Effector memory CD8-positive, alpha-beta T cell (primary cell): Measurements from ENCODE around the gene KIF5B.
A peak's percentile ranks its signal among the peaks of the same experiment; 100 is the strongest.
"Not testable (repeated sequence)": the region's sequence is repeated elsewhere in the genome, so short reads cannot be mapped to it uniquely, and the experiment has no call there.

Experiments
- ATAC-seq: fragments of 150-1000 bp; cut with Tn5 transposase; replicated peaks from 2 replicates; pipeline ENCODE4 v1.10.0; 2021; ENCODE audit warnings: mild to moderate bottlenecking, moderate library complexity
- DNase-seq, 3 experiments: peaks; one replicate each; pipeline ENCODE4 v3.0.0; 2021
- H3K27ac Mint-ChIP-seq, 2 donors: one replicate each; pipeline ENCODE4 v1.8.0; 2022; ENCODE audit warnings: mild to moderate bottlenecking in 2 of 2, mixed read lengths in 2 of 2, moderate library complexity in 2 of 2
- H3K27me3 Mint-ChIP-seq, 2 donors: one replicate each; pipeline ENCODE4 v1.8.0; 2022; ENCODE audit warnings: mixed read lengths in 2 of 2
- H3K36me3 Mint-ChIP-seq: one replicate; pipeline ENCODE4 v1.8.0; 2022; ENCODE audit warnings: mild to moderate bottlenecking, moderate library complexity, mixed read lengths; ENCODE audit not compliant: insufficient read depth
- H3K4me1 Mint-ChIP-seq, 2 donors: one replicate each; pipeline ENCODE4 v1.8.0; 2022; ENCODE audit warnings: low read depth in 2 of 2, mixed read lengths in 2 of 2
- H3K4me3 Mint-ChIP-seq, 2 donors: one replicate each; pipeline ENCODE4 v1.8.0; 2022; ENCODE audit warnings: mild to moderate bottlenecking in 2 of 2, mixed read lengths in 2 of 2, moderate library complexity in 2 of 2
- H3K9me3 Mint-ChIP-seq, 2 donors: one replicate each; pipeline ENCODE4 v1.8.0; 2022; ENCODE audit warnings: mixed read lengths in 2 of 2

The KIF5B gene

GRCh38 chr10:32073128-32073527 is 16.9 kb upstream of the KIF5B start:
- no peaks in the 10 kb centered on the region for H3K36me3 Mint-ChIP-seq
- ATAC-seq (no peak), DNase-seq (no peak)
- no peak overlapping the region for H3K4me3 Mint-ChIP-seq
- H3K9me3 Mint-ChIP-seq = no peaks in the 10 kb centered on the region
- peaks cover 6 to 18% of the 10 kb centered on the region in 2 donors for H3K27me3 Mint-ChIP-seq
- no peak overlapping the region for H3K27ac Mint-ChIP-seq
- H3K4me1 Mint-ChIP-seq = no peaks in the 10 kb centered on the region

DNA sequence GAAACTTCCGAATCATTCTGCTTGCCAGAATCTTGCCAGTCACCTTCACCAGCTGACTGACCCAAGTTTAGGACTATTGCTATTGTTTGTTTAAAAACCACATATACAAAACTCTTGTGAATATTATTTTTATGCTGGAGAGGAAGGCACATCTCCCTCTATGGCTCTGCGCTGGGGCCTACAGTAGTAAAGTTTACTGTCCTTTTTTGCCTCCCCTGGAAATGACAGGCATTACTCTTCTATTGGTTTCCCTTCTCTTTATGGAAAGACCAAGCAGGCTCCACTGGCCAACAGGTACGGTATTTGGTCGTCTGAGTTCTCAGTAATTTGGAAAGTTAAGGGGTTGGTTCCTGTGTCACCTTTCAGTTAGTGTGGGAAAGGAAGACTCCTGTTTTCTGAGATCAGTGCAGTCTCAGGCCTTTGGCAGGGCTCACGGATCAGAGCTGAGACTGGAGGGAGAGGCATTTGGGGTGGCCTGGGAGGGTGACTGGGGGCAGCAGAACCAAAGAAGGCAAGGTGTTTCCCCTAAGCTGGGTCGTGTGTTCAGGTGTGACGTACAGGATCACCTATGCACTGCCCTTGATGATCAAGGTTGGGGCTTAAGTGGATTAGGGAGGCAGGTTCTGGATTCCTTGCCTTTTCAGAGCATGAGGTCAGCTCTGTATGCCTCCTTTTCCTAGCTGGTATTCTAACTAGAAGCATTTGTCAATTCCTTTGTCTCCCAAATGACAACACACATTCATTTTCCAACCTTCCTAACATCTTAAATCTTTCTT is 16.0 kb upstream of the KIF5B start:
- no peaks in the 10 kb centered on the region for H3K36me3 Mint-ChIP-seq

GRCh38 chr10:32070645-32071044 is 14.4 kb upstream of the KIF5B start:
- Mint-ChIP-seq H3K27me3 (peaks cover 6 to 18% of the 10 kb centered on the region in 2 donors), H3K27ac (no peak overlapping the region), H3K4me3 (no peak overlapping the region), H3K4me1 (no peaks in the 10 kb centered on the region), H3K36me3 (no peaks in the 10 kb centered on the region), H3K9me3 (no peaks in the 10 kb centered on the region)
- DNase-seq (no peak), ATAC-seq (no peak)

More for the DNA sequence above, 16.0 kb upstream of the KIF5B start:
- Mint-ChIP-seq H3K4me3 (no peak overlapping the region), H3K9me3 (no peaks in the 10 kb centered on the region), H3K27me3 (peaks cover 6 to 18% of the 10 kb centered on the region in 2 donors), H3K27ac (no peak overlapping the region), H3K4me1 (no peaks in the 10 kb centered on the region)
- no peak for DNase-seq
- no peak for ATAC-seq

- ATAC-seq = no peak
- H3K27me3 Mint-ChIP-seq = peaks cover 6 to 11% of the 10 kb centered on the region in 2 donors
- no peak overlapping the region for H3K27ac Mint-ChIP-seq
- H3K4me1 Mint-ChIP-seq = no peaks in the 10 kb centered on the region
- H3K4me3 Mint-ChIP-seq = no peak overlapping the region
- no peaks in the 10 kb centered on the region for H3K36me3 Mint-ChIP-seq
- no peak for DNase-seq
- no peaks in the 10 kb centered on the region for H3K9me3 Mint-ChIP-seq
Observed at GRCh38 chr10:32068569-32068968, 12.3 kb upstream of the KIF5B start.

- H3K27ac Mint-ChIP-seq, H3K4me1 Mint-ChIP-seq, H3K4me3 Mint-ChIP-seq, DNase-seq, H3K36me3 Mint-ChIP-seq, H3K9me3 Mint-ChIP-seq, ATAC-seq, H3K27me3 Mint-ChIP-seq: not testable (repeated sequence)
Observed at GRCh38 chr10:32067931-32068330, 11.7 kb upstream of the KIF5B start.

GRCh38 chr10:32065856-32066255 is 9.6 kb upstream of the KIF5B start:
- H3K36me3 Mint-ChIP-seq = no peaks in the 10 kb centered on the region
- DNase-seq = no peak
- no peaks in the 10 kb centered on the region for H3K9me3 Mint-ChIP-seq
- no peaks in the 10 kb centered on the region for H3K4me1 Mint-ChIP-seq
- no peaks in the 10 kb centered on the region for H3K27me3 Mint-ChIP-seq
- H3K27ac Mint-ChIP-seq = no peak overlapping the region
- ATAC-seq = no peak
- H3K4me3 Mint-ChIP-seq = no peak overlapping the region

- Mint-ChIP-seq H3K9me3 (no peaks in the 10 kb centered on the region), H3K36me3 (peaks cover 3% of the 10 kb centered on the region), H3K4me3 (no peak overlapping the region), H3K27me3 (no peaks in the 10 kb centered on the region), H3K4me1 (peaks cover 2 to 8% of the 10 kb centered on the region in 2 donors), H3K27ac (no peak overlapping the region)
- no peak for DNase-seq
- ATAC-seq = no peak
Observed at GRCh38 chr10:32061440-32061839, 5.2 kb upstream of the KIF5B start.

GRCh38 chr10:32060347-32060746 is 4.1 kb upstream of the KIF5B start:
- H3K4me1 Mint-ChIP-seq = peaks cover 5 to 12% of the 10 kb centered on the region in 2 donors
- no peaks in the 10 kb centered on the region for H3K9me3 Mint-ChIP-seq
- peaks cover 14% of the 10 kb centered on the region for H3K36me3 Mint-ChIP-seq
- H3K27ac Mint-ChIP-seq = no peak overlapping the region
- ATAC-seq (no peak), DNase-seq (no peak)
- no peaks in the 10 kb centered on the region for H3K27me3 Mint-ChIP-seq
- no peak overlapping the region for H3K4me3 Mint-ChIP-seq

DNA sequence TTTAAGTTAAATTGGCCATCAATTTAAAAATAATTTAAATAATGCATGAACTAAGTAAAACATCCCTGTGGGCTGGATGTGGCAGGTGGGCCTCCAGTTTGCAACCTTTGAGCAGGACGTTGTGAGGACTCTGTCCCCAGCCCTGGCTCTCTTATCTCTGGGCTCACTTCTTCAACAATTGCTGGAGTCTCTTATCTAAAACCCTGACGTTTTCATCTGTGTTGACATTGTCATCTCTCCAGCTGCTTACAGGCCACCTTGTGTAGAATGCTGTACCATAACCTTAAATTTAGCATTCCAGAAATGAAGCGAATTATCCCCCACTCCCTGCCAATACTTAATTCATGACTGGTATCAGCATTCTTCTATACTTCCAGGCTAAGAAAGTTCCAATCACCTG is 3.2 kb upstream of the KIF5B start:
- Mint-ChIP-seq H3K4me1 (peaks cover 10 to 21% of the 10 kb centered on the region in 2 donors), H3K27ac (no peak overlapping the region), H3K27me3 (no peaks in the 10 kb centered on the region), H3K36me3 (peaks cover 14% of the 10 kb centered on the region), H3K9me3 (no peaks in the 10 kb centered on the region), H3K4me3 (no peak overlapping the region)
- ATAC-seq (no peak), DNase-seq (no peak)

DNA sequence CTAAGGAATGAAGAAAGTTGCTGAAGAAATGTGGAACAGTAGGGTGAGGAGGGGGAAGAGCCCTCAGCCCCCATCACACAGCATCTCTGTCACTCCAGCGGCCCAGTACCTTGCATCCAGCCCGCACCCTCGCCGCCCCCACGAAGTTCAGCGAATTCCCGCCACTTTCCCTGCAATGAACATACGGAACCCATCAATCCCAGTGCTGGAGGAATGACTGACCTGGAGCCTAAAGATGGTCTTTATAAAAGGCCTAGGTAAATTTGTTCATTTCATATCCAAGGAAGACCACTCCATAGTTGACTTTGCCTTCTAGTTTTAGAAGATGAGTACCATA is 779 bp upstream of the KIF5B start:
- Mint-ChIP-seq H3K9me3 (no peaks in the 10 kb centered on the region), H3K27me3 (no peaks in the 10 kb centered on the region), H3K4me1 (peaks cover 19 to 41% of the 10 kb centered on the region in 2 donors), H3K27ac (peak overlapping the region; percentile 94 to 95), H3K4me3 (peak overlapping the region; percentile 96 to 99), H3K36me3 (peaks cover 20% of the 10 kb centered on the region)
- no peak for DNase-seq
- no peak for ATAC-seq

- H3K27me3 Mint-ChIP-seq = no peaks in the 10 kb centered on the region
- H3K4me3 Mint-ChIP-seq = peak overlapping the region; percentile 96 to 99
- no peaks in the 10 kb centered on the region for H3K9me3 Mint-ChIP-seq
- DNase-seq (peak in 2 of 3 experiments; percentile 43 to 44), ATAC-seq (peak; percentile 63)
- peak overlapping the region; percentile 94 to 95 for H3K27ac Mint-ChIP-seq
- peaks cover 27 to 54% of the 10 kb centered on the region in 2 donors for H3K4me1 Mint-ChIP-seq
- H3K36me3 Mint-ChIP-seq = peaks cover 23% of the 10 kb centered on the region
Observed at GRCh38 chr10:32055478-32056135, 618 bp downstream of the KIF5B start.

DNA sequence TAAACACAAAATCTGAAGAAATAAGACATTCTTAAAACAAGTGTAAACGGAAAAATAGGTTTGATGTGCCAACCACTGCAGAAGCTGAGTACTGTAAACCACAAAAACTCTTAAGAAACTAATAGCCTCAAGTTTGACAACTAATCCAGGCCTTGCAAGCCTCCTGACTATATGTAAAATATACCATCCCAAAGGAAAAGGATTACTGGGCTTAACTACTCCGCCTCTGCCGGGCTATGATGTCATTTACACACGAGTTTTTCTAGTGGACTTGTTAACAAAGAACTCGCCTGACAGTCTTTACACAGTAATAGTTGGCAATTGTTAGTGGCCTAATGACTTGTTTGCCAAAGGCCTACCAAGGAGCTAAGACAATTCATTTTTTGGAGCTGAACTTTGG is 2.1 kb downstream of the KIF5B start:
- Mint-ChIP-seq H3K27me3 (no peaks in the 10 kb centered on the region), H3K36me3 (peaks cover 25% of the 10 kb centered on the region), H3K27ac (peak overlapping the region; percentile 94 to 95), H3K9me3 (no peaks in the 10 kb centered on the region), H3K4me3 (peak overlapping the region; percentile 96 to 99), H3K4me1 (peaks cover 42 to 69% of the 10 kb centered on the region in 2 donors)
- no peak for ATAC-seq
- no peak for DNase-seq

- Mint-ChIP-seq H3K27ac (peak overlapping the region; percentile 84 to 87), H3K36me3 (peaks cover 25% of the 10 kb centered on the region), H3K4me3 (peak overlapping the region; percentile 96 to 99), H3K4me1 (peaks cover 46 to 72% of the 10 kb centered on the region in 2 donors)
- H3K27me3 Mint-ChIP-seq, DNase-seq, H3K9me3 Mint-ChIP-seq, ATAC-seq: not testable (repeated sequence)
Observed at GRCh38 chr10:32053392-32053791, 2.8 kb downstream of the KIF5B start.

DNA sequence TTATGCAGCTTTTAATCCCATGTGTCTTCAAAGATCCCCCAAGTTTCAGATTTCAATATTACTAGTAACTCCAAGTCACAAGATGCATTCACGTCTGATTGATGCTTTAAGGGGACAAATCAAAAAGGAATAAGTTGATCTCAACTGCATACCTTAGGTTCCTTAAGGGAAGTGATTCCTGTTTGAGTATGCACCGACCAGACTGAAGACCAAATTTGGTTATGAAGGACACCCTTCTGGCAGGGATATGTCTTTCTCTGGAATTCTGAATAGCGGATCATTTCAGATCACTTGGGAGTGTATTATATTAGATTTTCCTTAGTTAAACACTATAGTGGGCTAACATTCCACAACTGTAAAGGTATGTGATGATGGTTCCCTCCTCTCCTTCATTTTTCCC is 4.3 kb downstream of the KIF5B start:
- Mint-ChIP-seq H3K4me3 (peak overlapping the region; percentile 96 to 99), H3K4me1 (peaks cover 52 to 75% of the 10 kb centered on the region in 2 donors), H3K27ac (peak overlapping the region in 1 of 2 donors; percentile 84), H3K9me3 (no peaks in the 10 kb centered on the region), H3K36me3 (peaks cover 33% of the 10 kb centered on the region), H3K27me3 (no peaks in the 10 kb centered on the region)
- DNase-seq (no peak), ATAC-seq (no peak)
